Right atrium auricular region (tissue), 2 donors: Measurements from ENCODE around the gene DLX1. TPM values are rescaled to one million over a fixed set of nuclear protein-coding genes. Genes with fewer than 3 reads are reported as not detected.

Experiments
- DNase-seq: peaks from one replicate; pipeline ENCODE4 v3.0.0-alpha.2; 2019; ENCODE audit warnings: low spot score
- H3K27ac ChIP-seq, 2 donors: fragments of 200-600 bp; sonication (generic); 1 replicate in 1 of 2; 2 replicates in 1 of 2; pipeline ENCODE4 v1.5.1; 2016 to 2019
- H3K27me3 ChIP-seq, 2 donors: fragments of 200-600 bp; sonication (generic); one replicate each; pipeline versions ENCODE4 v1.5.1 to v1.6.0; 2017 to 2019
- H3K36me3 ChIP-seq: fragments of 200-600 bp; sonication (generic); one replicate; pipeline ENCODE4 v1.5.1; 2016
- H3K4me1 ChIP-seq, 2 donors: fragments of 200-600 bp; sonication (generic); one replicate each; pipeline versions ENCODE4 v1.5.1 to v1.6.0; 2017 to 2019
- H3K4me3 ChIP-seq, 2 donors: fragments of 200-600 bp; sonication (generic); 1 replicate in 1 of 2; 2 replicates in 1 of 2; pipeline ENCODE4 v1.5.1; 2017 to 2019; ENCODE audit warnings: mild to moderate bottlenecking in 1 of 2, moderate library complexity in 1 of 2
- H3K9me3 ChIP-seq, 2 donors: fragments of 200-600 bp; sonication (generic); one replicate each; pipeline ENCODE4 v1.5.1; 2019
- CTCF ChIP-seq, 2 donors: fragments of 200-600 bp; sonication (generic); IDR thresholded peaks; one replicate each; pipeline ENCODE4 v1.5.1; 2019; ENCODE audit warnings: antibody characterized with exemption in 2 of 2
- total RNA-seq, 2 donors: library from RNA; depleted of rRNA; stranded (reverse); fragments of >200 nt; gene quantifications; one replicate each; pipeline ENCODE4 v1.1.0, GENCODE V29; 2016

The DLX1 gene
- total RNA-seq = not detected

GRCh38 chr2:172085460-172086159 is at the start of gene DLX1:
Gene DLX1 (plus strand): TSS chr2:172085507. CDS start chr2:172085678, 171 bp downstream.
- peaks cover 0 to 45% of the 10 kb centered on the region in 2 donors for H3K4me1 ChIP-seq
- DNase-seq = no peak
- no peaks in the 10 kb centered on the region for H3K9me3 ChIP-seq
- no peaks in the 10 kb centered on the region for H3K36me3 ChIP-seq
- H3K27ac ChIP-seq = no peak within 1 kb of the TSS
- H3K4me3 ChIP-seq = peak within 1 kb of the TSS; percentile 18 to 49
- peaks cover 92 to 100% of the 10 kb centered on the region in 2 donors for H3K27me3 ChIP-seq
- no peak for TF ChIP-seq CTCF (IDR thresholded peaks at IDR 0.05)

DNA sequence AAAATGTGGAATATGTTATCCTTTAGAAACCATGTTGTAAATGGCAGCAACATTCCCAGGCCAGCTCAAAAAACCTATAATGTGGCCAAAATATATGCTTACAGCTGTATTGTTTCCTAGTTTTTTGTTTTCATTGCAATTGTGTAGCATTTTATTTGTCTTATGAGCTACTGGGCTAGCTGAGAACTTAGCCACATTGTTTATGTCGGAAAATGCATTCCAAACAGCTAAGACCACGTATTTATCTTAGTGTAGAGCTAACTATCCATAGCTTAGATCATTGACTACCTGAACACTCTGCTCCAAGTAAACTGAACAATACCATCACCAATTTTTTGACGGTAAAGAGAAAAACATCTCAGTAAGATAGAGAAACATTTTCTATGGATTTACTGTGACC is 47.2 kb upstream of the DLX1 start:
- Histone ChIP-seq H3K27me3 (no peaks in the 10 kb centered on the region), H3K4me3 (no peak overlapping the region), H3K27ac (no peak overlapping the region), H3K9me3 (no peaks in the 10 kb centered on the region), H3K36me3 (no peaks in the 10 kb centered on the region), H3K4me1 (no peaks in the 10 kb centered on the region)
- no peak for TF ChIP-seq CTCF (IDR thresholded peaks at IDR 0.05)
- DNase-seq = no peak

DNA sequence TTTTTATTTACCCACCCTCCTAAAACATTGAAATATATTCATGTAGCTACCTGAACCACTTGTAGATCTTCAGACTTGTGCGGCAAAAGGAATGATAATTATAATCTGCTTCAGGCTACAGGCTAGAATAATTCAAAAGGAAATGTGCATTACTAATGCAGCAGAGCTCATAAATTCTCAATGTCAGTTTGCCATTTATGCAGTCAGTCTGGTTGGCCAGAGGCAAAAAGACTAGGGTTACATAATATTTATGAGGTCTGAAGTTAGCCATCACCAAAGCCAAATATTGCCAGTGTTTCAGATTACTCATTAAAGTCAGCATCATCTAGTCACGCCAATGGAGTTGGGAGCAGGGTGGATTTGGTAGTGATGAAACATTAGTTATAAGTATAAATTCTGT is 46.7 kb upstream of the DLX1 start:
- H3K9me3 ChIP-seq = no peaks in the 10 kb centered on the region
- TF ChIP-seq CTCF (IDR thresholded peaks at IDR 0.05) = no peak
- H3K27ac ChIP-seq = no peak overlapping the region
- H3K27me3 ChIP-seq = no peaks in the 10 kb centered on the region
- no peaks in the 10 kb centered on the region for H3K36me3 ChIP-seq
- no peak overlapping the region for H3K4me3 ChIP-seq
- H3K4me1 ChIP-seq = no peaks in the 10 kb centered on the region
- no peak for DNase-seq

GRCh38 chr2:172039011-172039704 is 46.1 kb upstream of the DLX1 start:
- no peak overlapping the region for H3K27ac ChIP-seq
- DNase-seq = no peak
- H3K4me1 ChIP-seq = no peaks in the 10 kb centered on the region
- H3K9me3 ChIP-seq = no peaks in the 10 kb centered on the region
- no peak overlapping the region for H3K4me3 ChIP-seq
- no peaks in the 10 kb centered on the region for H3K36me3 ChIP-seq
- no peak for TF ChIP-seq CTCF (IDR thresholded peaks at IDR 0.05)
- H3K27me3 ChIP-seq = no peaks in the 10 kb centered on the region

DNA sequence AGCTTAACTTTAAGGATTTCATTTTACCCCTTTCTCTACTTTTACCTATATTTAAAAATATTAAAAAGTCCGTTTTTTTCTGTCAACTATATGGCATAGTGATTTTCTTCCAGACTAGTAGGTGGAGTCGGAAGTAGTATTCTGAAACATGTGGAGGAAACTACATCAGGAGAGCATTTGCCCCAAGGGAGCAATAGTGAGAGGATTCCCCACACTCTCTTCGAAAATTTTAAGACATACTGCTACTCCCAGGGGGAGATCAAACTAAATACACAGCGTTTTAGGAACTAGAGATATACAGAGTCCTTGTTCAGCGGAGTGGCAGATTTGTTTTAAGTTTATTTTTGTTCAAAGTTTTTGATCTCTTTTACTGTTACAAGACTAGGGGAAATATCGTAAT is 45.0 kb upstream of the DLX1 start:
- Histone ChIP-seq H3K4me1 (no peaks in the 10 kb centered on the region), H3K27ac (no peak overlapping the region), H3K4me3 (no peak overlapping the region), H3K9me3 (no peaks in the 10 kb centered on the region), H3K36me3 (no peaks in the 10 kb centered on the region), H3K27me3 (no peaks in the 10 kb centered on the region)
- no peak for DNase-seq
- no peak for TF ChIP-seq CTCF (IDR thresholded peaks at IDR 0.05)
